Loucy (cell line): Measurements from ENCODE around the gene RASGRP1.

Experiments used
- H2AFZ ChIP-seq: fragments of 200-600 bp; sonication (generic); 2 replicates; pipeline ENCODE4 v1.6.0; 2016; ENCODE audit warnings: antibody characterized with exemption, mild to moderate bottlenecking, low read length, moderate library complexity
- H3F3A ChIP-seq: fragments of 200-600 bp; 2 replicates; pipeline ENCODE4 v1.6.0; 2016; ENCODE audit warnings: antibody characterized with exemption, low read depth, mild to moderate bottlenecking
- H3K27me3 ChIP-seq: fragments of 200-600 bp; sonication (generic); 2 replicates; pipeline ENCODE4 v1.6.1; 2014; ENCODE audit warnings: low read length, mild to moderate bottlenecking; ENCODE audit not compliant: insufficient read depth, poor library complexity, severe bottlenecking
- H3K36me3 ChIP-seq: fragments of 200-600 bp; sonication (generic); 2 replicates; pipeline ENCODE4 v1.6.1; 2016; ENCODE audit warnings: low read length; ENCODE audit not compliant: insufficient read depth
- H3K4me1 ChIP-seq: fragments of 200-600 bp; sonication (generic); 2 replicates; pipeline ENCODE4 v1.5.1; 2014; ENCODE audit warnings: low read length, mild to moderate bottlenecking; ENCODE audit not compliant: insufficient read depth, poor library complexity, severe bottlenecking
- H3K4me2 ChIP-seq: fragments of 200-600 bp; sonication (generic); 2 replicates; pipeline ENCODE4 v1.6.0; 2014; ENCODE audit warnings: antibody characterized with exemption, low read length, low read depth, mild to moderate bottlenecking; ENCODE audit not compliant: poor library complexity, severe bottlenecking
- H3K4me3 ChIP-seq: fragments of 200-600 bp; sonication (generic); 2 replicates; pipeline ENCODE4 v1.5.1; 2014; ENCODE audit warnings: low read length, mild to moderate bottlenecking, mixed read lengths; ENCODE audit not compliant: poor library complexity, severe bottlenecking
- H3K79me2 ChIP-seq: fragments of 200-600 bp; sonication (generic); 2 replicates; pipeline ENCODE4 v1.6.1; 2014; ENCODE audit warnings: low read length; ENCODE audit not compliant: insufficient read depth
- H3K9ac ChIP-seq: fragments of 200-600 bp; sonication (generic); 2 replicates; pipeline ENCODE4 v1.6.0; 2014; ENCODE audit warnings: mild to moderate bottlenecking, low read depth, low read length, moderate library complexity; ENCODE audit not compliant: poor library complexity, severe bottlenecking
- H3K9me2 ChIP-seq: fragments of 200-600 bp; sonication (generic); replicated peaks from 2 replicates; pipeline ENCODE4 v1.6.1; 2016; ENCODE audit warnings: low read depth, low read length, mixed read lengths
- H3K9me3 ChIP-seq: fragments of 200-600 bp; sonication (generic); 2 replicates; pipeline ENCODE4 v1.6.1; 2014; ENCODE audit warnings: mild to moderate bottlenecking, antibody characterized with exemption, low read length, low read depth; ENCODE audit not compliant: insufficient read depth
- H4K20me1 ChIP-seq: fragments of 200-600 bp; sonication (generic); 2 replicates; pipeline ENCODE4 v1.6.0; 2014; ENCODE audit warnings: antibody characterized with exemption, low read length, mild to moderate bottlenecking; ENCODE audit not compliant: insufficient read depth, poor library complexity, severe bottlenecking
- EZH2phosphoT487 ChIP-seq: fragments of 200-600 bp; IDR thresholded peaks from 2 replicates; pipeline ENCODE4 v1.6.1; 2018; ENCODE audit warnings: antibody characterized with exemption, mild to moderate bottlenecking, moderate library complexity, borderline replicate concordance
- TF ChIP-seq, protein P1 (sequence below): fragments of 200-600 bp; sonication (generic); conservative IDR thresholded peaks from 2 replicates; pipeline ENCODE4 v1.5.1; 2014; ENCODE audit warnings: mild to moderate bottlenecking, antibody characterized with exemption, low read length

The RASGRP1 gene

GRCh38 chr15:38481761-38482160, 82.9 kb downstream of the RASGRP1 start:
- no peak overlapping the region for H3K4me3 ChIP-seq
- no peaks in the 10 kb centered on the region for H3K9me3 ChIP-seq
- no peak overlapping the region for H3K4me2 ChIP-seq
- H3K9me2 ChIP-seq = no peaks in the 10 kb centered on the region
- H3K79me2 ChIP-seq = peaks cover 4% of the 10 kb centered on the region; the same call in 1 of the 2 replicates
- H3K4me1 ChIP-seq = peaks cover 13% of the 10 kb centered on the region
- peaks cover 4% of the 10 kb centered on the region for H4K20me1 ChIP-seq
- no peaks in the 10 kb centered on the region for H3F3A ChIP-seq
- TF ChIP-seq, protein P1, sequence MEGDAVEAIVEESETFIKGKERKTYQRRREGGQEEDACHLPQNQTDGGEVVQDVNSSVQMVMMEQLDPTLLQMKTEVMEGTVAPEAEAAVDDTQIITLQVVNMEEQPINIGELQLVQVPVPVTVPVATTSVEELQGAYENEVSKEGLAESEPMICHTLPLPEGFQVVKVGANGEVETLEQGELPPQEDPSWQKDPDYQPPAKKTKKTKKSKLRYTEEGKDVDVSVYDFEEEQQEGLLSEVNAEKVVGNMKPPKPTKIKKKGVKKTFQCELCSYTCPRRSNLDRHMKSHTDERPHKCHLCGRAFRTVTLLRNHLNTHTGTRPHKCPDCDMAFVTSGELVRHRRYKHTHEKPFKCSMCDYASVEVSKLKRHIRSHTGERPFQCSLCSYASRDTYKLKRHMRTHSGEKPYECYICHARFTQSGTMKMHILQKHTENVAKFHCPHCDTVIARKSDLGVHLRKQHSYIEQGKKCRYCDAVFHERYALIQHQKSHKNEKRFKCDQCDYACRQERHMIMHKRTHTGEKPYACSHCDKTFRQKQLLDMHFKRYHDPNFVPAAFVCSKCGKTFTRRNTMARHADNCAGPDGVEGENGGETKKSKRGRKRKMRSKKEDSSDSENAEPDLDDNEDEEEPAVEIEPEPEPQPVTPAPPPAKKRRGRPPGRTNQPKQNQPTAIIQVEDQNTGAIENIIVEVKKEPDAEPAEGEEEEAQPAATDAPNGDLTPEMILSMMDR = no peak
- no peak for TF ChIP-seq EZH2phosphoT487
- no peak overlapping the region for H3K9ac ChIP-seq
- no peaks in the 10 kb centered on the region for H3K27me3 ChIP-seq
- no peak overlapping the region for H2AFZ ChIP-seq
- peaks cover 59% of the 10 kb centered on the region; the same call in 1 of the 2 replicates for H3K36me3 ChIP-seq

- H3K9me3 ChIP-seq = no peaks in the 10 kb centered on the region
- H3K27me3 ChIP-seq = no peaks in the 10 kb centered on the region
- no peak overlapping the region for H3K9ac ChIP-seq
- H3K4me3 ChIP-seq = no peak overlapping the region
- peaks cover 4% of the 10 kb centered on the region for H4K20me1 ChIP-seq
- TF ChIP-seq EZH2phosphoT487 = no peak
- TF ChIP-seq, protein P1 = no peak
- H3K36me3 ChIP-seq = peaks cover 61% of the 10 kb centered on the region; the same call in 1 of the 2 replicates
- H3K4me1 ChIP-seq = peaks cover 13% of the 10 kb centered on the region
- no peak overlapping the region for H3K4me2 ChIP-seq
- no peaks in the 10 kb centered on the region for H3F3A ChIP-seq
- H2AFZ ChIP-seq = no peak overlapping the region
- peaks cover 4% of the 10 kb centered on the region; the same call in 1 of the 2 replicates for H3K79me2 ChIP-seq
- no peaks in the 10 kb centered on the region for H3K9me2 ChIP-seq
Measured at GRCh38 chr15:38481113-38481512, 83.5 kb downstream of the RASGRP1 start.

- Histone ChIP-seq H3K4me1 (peaks cover 13% of the 10 kb centered on the region), H3K9ac (no peak overlapping the region), H3K79me2 (peaks cover 4% of the 10 kb centered on the region; the same call in 1 of the 2 replicates), H2AFZ (no peak overlapping the region), H4K20me1 (peaks cover 4% of the 10 kb centered on the region), H3K4me3 (no peak overlapping the region), H3K9me3 (no peaks in the 10 kb centered on the region), H3F3A (no peaks in the 10 kb centered on the region), H3K4me2 (no peak overlapping the region), H3K9me2 (no peaks in the 10 kb centered on the region), H3K36me3 (peaks cover 64% of the 10 kb centered on the region; the same call in 1 of the 2 replicates), H3K27me3 (no peaks in the 10 kb centered on the region)
- TF ChIP-seq, protein P1 = no peak
- no peak for TF ChIP-seq EZH2phosphoT487
Measured at GRCh38 chr15:38479756-38480155, 84.9 kb downstream of the RASGRP1 start.
